Activated CD4-positive, alpha-beta memory T cell treated with anti-CD3 and anti-CD28 coated beads for 36 hours (primary cell): ENCODE measurements around the gene HOXA3. TPM values are rescaled to one million over a fixed set of nuclear protein-coding genes. Genes with fewer than 3 reads are reported as not detected.

Experiments used
- CTCF ChIA-PET: fragments of 350-600 bp; sonication (Branson Sonifier 250); formaldehyde crosslinking; loops from one replicate; lab custom pipeline; 2021; ENCODE audit warnings: antibody characterized with exemption, inconsistent platforms; lab: Charles Lee
- POLR2A ChIA-PET: fragments of 350-600 bp; sonication (Branson Sonifier 250); formaldehyde crosslinking; loops from one replicate; lab custom pipeline; 2021; ENCODE audit warnings: antibody characterized with exemption; lab: Charles Lee
- DNase-seq: peaks from one replicate; pipeline ENCODE4 v3.0.0-alpha.2; 2020
- H3K27ac Mint-ChIP-seq: one replicate; pipeline ENCODE4 v1.8.0; 2021; ENCODE audit warnings: mixed read lengths
- H3K27me3 Mint-ChIP-seq: one replicate; pipeline ENCODE4 v1.8.0; 2021; ENCODE audit warnings: mixed read lengths
- H3K36me3 Mint-ChIP-seq: one replicate; pipeline ENCODE4 v1.8.0; 2021; ENCODE audit warnings: mixed read lengths
- H3K4me1 Mint-ChIP-seq: one replicate; pipeline ENCODE4 v1.8.0; 2021; ENCODE audit warnings: low read depth, mixed read lengths
- H3K4me3 Mint-ChIP-seq: one replicate; pipeline ENCODE4 v1.8.0; 2021; ENCODE audit warnings: mild to moderate bottlenecking, mixed read lengths
- H3K9me3 Mint-ChIP-seq: one replicate; pipeline ENCODE4 v1.8.0; 2021; ENCODE audit warnings: mixed read lengths
- intact Hi-C: fragments of 100-400 bp; cut with micrococcal nuclease; formaldehyde crosslinking; loops from one replicate; pipeline ENCODE4 v1.15.1; 2023
- total RNA-seq, 2 experiments: library from RNA; stranded (reverse); gene quantifications; one replicate each; pipeline ENCODE4 v1.2.3, GENCODE V29; 2021

HOXA3 gene
- total RNA-seq, 2 experiments from 2014 or later, result not detected

DNA sequence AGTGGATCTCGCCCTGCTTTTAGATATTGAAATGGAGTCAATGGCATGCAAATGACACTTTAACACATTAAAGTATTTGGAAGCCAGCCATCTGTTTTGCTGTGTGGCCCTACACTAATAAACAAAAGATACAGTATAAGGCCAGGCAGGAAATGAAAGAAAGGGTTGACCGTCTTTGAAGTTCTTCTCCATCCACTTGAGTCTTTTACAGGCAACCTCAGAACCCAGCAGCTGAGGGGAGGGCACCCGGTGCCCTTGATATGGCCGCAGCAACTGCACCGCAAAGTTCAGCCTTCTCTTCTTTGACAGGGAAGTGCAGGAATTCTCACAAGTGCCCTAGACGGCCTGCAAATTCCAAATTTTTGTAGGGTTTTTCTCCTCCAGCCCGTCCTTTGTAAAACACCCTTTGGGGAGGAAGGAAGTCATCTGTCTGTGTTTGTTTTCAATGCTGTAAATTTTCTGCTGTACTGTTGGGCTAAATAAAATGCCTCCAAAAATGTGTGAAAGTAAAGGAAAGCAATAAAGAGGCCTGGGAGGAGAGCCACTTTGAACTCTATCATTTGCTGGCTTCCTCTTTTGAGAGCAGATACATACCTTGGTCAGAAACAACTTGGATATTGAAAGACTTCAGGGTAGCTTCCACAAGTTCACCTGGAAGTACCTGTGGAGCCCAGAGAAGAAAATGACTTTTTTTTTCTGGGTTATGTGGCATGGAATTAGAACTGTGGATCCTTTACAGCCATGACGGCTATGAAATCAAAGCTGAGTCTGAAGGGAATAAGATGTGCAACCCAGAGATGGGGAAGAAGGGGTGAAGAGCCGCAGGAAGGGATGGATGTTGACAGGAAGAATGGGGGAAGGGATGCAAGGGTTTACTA lies 60.2 kb downstream of the HOXA3 start:
- Mint-ChIP-seq H3K4me3 (no peak overlapping the region), H3K27me3 (peaks cover 80% of the 10 kb centered on the region), H3K27ac (no peak overlapping the region), H3K36me3 (no peaks in the 10 kb centered on the region), H3K4me1 (peaks cover 12% of the 10 kb centered on the region), H3K9me3 (no peaks in the 10 kb centered on the region)
- POLR2A ChIA-PET, result interaction anchor here (1.0 kb wide), 1 partner anchor 9 kb away, joined by 3 read pairs; no protein-coding TSS in a partner anchor
- intact Hi-C loops, result no loop called here
- DNase-seq, result no peak
- CTCF ChIA-PET, result interaction anchor here (0.9 to 1.1 kb wide), 2 partner anchors 69 to 410 kb away, joined by 3 to 4 read pairs; no protein-coding TSS in a partner anchor

DNA sequence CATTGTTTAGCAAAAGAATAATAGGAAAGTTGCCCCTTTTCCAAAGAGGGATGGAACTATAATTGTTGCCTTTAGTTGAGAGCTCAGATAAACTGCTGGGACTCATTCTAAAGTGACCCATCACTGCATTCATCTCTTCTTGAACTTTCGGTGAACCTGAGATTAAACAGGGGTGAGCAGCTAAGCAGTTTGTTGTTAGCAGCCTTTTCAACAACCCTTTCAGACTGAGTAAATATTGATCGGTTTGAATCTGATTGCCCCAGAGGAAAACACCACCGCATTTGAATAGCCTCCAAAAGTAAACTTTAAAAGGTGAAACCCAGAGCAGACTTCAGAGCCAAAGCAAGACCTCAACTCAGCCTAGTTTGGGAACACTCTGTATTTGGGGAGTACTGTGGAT lies 61.3 kb downstream of the HOXA3 start:
- peaks cover 80% of the 10 kb centered on the region for H3K27me3 Mint-ChIP-seq
- no peak for DNase-seq
- H3K4me1 Mint-ChIP-seq, result peaks cover 10% of the 10 kb centered on the region
- H3K4me3 Mint-ChIP-seq, result no peak overlapping the region
- no peaks in the 10 kb centered on the region for H3K36me3 Mint-ChIP-seq
- ChIA-PET POLR2A (no interaction called here), CTCF (interaction anchor here (0.9 kb wide), 1 partner anchor 70 kb away, joined by 4 read pairs; no protein-coding TSS in a partner anchor)
- H3K9me3 Mint-ChIP-seq, result no peaks in the 10 kb centered on the region
- no peak overlapping the region for H3K27ac Mint-ChIP-seq
- intact Hi-C loops, result no loop called here

DNA sequence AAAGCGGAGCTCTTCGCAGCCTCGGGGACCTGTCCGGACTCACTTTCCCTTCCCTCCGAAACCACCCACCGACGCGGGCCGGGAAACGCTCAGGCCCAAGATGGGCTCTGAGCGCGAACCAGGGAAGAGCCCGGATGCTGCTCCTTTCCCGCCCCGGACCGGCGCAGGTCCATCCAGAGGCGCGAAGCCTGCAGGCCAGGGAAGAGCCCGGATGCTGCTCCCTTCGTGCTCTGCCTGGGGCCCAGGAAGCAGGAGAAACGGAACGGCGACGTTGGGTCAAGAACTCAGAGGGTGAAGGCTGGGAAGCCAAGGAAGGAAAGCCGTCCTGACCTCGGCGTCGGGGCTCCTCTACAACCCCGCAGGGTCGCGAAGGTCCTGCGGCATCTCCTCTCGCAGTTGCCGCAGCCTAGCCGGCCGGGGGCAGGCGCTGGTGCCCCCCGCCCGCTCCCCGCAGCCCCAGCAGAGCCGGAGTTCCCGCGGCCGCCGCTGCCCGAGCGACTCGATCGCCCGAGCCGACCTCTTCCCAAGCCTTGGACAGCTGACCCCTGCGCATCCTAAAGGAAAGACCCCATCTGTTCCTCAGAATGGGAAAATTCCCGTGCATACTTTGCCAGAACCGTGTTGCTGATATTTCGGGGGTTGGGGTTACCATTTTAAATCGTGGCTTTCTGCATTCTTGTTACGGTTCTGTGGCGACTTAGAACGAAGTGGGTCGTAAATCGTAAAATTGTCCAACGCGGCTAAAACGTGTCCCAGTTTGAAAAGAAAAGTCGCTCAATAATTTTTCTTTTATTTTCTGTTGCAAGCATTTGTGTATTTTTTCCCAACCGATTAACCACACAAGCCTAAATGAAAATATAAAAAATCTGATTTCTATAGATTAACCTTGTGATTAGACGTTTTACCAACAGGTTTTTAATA lies 64.1 kb downstream of the HOXA3 start:
- Mint-ChIP-seq H3K36me3 (no peaks in the 10 kb centered on the region), H3K27ac (no peak overlapping the region), H3K27me3 (peaks cover 62% of the 10 kb centered on the region), H3K4me1 (peaks cover 6% of the 10 kb centered on the region), H3K4me3 (no peak overlapping the region), H3K9me3 (no peaks in the 10 kb centered on the region)
- intact Hi-C loops, result no loop called here
- ChIA-PET POLR2A (no interaction called here), CTCF (no interaction called here)
- DNase-seq, result no peak

DNA sequence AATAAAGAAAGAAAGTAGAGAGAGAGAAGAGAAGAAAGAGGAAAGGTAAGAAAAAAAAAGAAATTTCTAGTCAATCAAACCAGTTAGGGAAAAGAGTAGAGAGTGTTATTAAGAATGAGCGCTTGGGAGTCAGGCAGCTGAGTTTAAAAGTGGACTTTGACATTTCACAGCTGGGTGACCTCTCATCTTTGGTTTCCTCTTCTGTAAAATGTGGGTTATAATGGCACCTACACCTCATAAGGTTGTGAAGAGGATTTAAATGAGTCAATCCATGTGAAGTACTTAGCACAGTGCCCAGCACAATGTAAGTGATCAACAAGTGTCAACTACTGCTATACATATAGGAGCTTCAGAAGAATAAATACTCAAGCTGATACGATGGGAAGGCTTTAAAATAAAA lies 68.7 kb downstream of the HOXA3 start:
- Mint-ChIP-seq H3K27ac (no peak overlapping the region), H3K27me3 (peaks cover 18% of the 10 kb centered on the region), H3K4me1 (peaks cover 6% of the 10 kb centered on the region), H3K9me3 (no peaks in the 10 kb centered on the region), H3K36me3 (no peaks in the 10 kb centered on the region), H3K4me3 (no peak overlapping the region)
- intact Hi-C loops, result no loop called here
- CTCF ChIA-PET, result interaction anchor here (1.2 kb wide), 1 partner anchor 78 kb away, joined by 4 read pairs; no protein-coding TSS in a partner anchor
- DNase-seq, result no peak
- POLR2A ChIA-PET, result no interaction called here

DNA sequence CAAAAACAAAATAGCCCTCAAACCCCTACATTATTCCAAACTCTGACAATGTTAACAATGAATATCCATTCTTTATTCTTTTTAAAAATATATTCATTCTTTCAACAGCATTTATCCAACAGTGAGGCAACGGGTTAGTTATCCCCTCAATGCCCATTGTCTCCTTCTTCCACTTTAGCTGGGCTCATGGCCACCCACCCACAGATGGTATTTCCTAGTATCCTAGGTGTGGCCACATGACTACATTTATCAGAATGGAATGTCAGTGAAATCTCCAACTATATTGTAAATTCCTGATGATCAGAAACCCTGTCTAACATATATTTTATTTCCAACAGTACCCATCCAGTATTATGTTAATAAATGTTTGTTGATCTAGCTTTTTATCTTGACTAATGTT lies 70.2 kb downstream of the HOXA3 start:
- DNase-seq, result no peak
- Mint-ChIP-seq H3K27ac (no peak overlapping the region), H3K9me3 (no peaks in the 10 kb centered on the region), H3K4me3 (no peak overlapping the region), H3K4me1 (no peaks in the 10 kb centered on the region), H3K27me3 (peaks cover 6% of the 10 kb centered on the region), H3K36me3 (no peaks in the 10 kb centered on the region)
- intact Hi-C loops, result no loop called here
- POLR2A ChIA-PET, result no interaction called here
- CTCF ChIA-PET, result no interaction called here

DNA sequence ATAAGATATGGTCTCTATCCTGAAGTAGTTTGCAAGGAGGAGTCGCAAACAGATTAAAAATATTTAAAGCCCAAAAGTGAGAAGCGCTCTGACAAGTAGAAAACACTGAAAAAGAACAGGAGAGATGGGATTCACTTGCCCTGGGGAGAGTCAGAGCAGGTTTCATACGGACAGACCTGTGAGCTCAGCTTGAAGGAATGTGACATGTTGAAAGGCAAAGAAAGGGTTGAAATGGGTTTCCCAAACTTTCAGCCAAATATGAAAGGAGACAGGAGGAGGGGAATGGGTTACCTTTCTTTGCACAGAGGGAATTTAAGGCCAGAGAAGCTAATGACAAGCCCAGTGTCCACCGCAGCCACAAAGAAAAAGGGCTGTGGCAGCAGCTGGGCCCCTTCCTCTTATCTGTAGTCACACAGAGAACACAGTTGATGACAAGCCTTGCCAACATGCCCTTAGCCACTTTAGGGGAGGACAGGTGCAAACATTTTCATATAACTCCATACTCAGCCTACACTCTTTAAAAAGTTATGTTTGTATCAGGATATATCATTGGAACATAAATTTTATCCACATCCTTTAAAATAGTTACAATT lies 71.4 kb downstream of the HOXA3 start:
- POLR2A ChIA-PET, result no interaction called here
- peaks cover 4% of the 10 kb centered on the region for H3K27me3 Mint-ChIP-seq
- CTCF ChIA-PET, result no interaction called here
- no peaks in the 10 kb centered on the region for H3K9me3 Mint-ChIP-seq
- no peak overlapping the region for H3K4me3 Mint-ChIP-seq
- H3K36me3 Mint-ChIP-seq, result no peaks in the 10 kb centered on the region
- H3K27ac Mint-ChIP-seq, result no peak overlapping the region
- intact Hi-C loops, result no loop called here
- no peaks in the 10 kb centered on the region for H3K4me1 Mint-ChIP-seq
- no peak for DNase-seq

DNA sequence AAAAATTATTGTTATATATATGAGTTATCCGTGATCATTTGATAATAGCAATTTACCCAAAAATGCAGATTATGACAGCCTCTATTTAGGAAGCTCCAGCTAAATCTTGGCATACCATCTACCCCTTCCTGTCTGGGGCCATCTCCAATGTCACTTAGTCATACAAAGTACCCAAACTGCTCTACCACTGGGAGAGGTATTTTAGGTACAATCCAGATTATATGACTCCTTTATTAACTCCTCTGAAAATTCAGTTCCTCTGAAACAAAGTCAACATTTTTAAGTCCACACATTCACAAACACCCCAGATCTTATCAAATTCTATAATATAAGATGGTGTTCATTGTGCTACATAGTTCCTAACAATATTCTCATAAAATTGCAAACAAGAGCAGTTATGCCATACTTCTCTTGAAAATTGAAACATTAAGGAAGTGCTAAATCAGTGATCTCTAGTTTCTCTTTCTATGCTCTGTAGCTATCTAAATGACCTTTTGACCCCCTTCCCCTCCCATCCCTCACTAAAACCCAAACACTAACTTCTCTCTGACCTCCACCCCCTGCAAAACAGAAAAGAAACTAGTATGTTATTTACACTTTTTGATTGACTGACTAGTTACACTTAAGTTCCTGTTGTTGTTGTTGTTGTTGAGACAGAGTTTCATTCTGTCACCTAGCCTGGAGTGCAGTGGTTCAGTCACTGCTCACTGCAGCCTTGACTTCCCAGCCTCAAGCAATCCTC lies 73.0 kb downstream of the HOXA3 start:
- intact Hi-C loops, result no loop called here
- Mint-ChIP-seq H3K9me3 (no peaks in the 10 kb centered on the region), H3K4me3 (no peak overlapping the region), H3K27me3 (peaks cover 3% of the 10 kb centered on the region), H3K4me1 (no peaks in the 10 kb centered on the region), H3K36me3 (no peaks in the 10 kb centered on the region), H3K27ac (no peak overlapping the region)
- ChIA-PET POLR2A (no interaction called here), CTCF (no interaction called here)
- DNase-seq, result no peak

DNA sequence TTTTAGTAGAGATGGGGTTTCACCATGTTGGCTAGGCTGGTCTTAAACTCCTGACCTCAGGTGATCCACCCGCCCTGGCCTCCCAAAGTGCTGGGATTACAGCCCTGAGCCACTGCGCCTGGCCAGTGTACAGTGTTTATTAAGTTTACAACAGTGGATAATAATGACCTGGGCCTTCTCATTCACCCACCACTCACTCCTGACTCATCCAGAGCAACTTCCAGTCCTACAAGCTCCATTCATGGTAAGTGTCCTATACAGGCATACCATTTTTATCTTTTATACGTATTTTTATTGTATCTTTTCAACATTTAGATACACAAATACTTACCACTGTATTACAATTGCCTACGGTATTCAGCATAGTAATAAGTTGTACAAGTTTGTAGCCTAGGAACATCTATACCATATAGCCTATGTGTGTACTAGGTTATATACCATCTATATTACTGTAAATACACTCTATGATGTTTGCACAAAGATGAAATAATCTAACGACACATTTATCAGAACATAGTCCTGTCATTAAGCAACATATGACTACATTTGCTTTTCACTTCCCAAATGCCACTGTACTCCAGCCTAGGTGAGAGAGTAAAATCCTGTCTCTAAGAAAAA lies 73.7 kb downstream of the HOXA3 start:
- ChIA-PET CTCF (no interaction called here), POLR2A (no interaction called here)
- Mint-ChIP-seq H3K36me3 (no peaks in the 10 kb centered on the region), H3K27ac (no peak overlapping the region), H3K9me3 (no peaks in the 10 kb centered on the region), H3K4me3 (no peak overlapping the region), H3K4me1 (no peaks in the 10 kb centered on the region), H3K27me3 (peaks cover 3% of the 10 kb centered on the region)
- DNase-seq, result no peak
- intact Hi-C loops, result no loop called here

DNA sequence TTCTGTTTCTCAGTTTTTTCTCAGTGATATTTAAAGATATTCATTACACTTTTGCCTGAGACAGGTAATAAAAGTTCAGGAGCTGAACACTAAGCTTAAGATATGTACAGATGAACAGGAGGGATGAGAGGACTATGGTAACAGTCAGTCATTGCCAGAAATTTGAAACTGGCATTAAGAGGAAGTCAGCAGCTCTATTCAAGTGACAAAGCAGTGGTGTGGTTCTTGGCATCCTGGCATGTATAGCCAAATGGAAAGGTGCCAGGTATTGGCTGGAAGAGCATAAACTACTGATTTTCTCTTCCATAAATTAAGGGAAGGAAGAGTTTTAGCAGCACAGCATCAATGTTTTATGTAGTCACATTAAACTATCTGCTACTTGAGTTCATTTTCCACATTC lies 79.3 kb downstream of the HOXA3 start:
- CTCF ChIA-PET, result no interaction called here
- POLR2A ChIA-PET, result no interaction called here
- intact Hi-C loops, result no loop called here
- H3K4me1 Mint-ChIP-seq, result no peaks in the 10 kb centered on the region
- H3K27me3 Mint-ChIP-seq, result peaks cover 4% of the 10 kb centered on the region
- no peak overlapping the region for H3K27ac Mint-ChIP-seq
- H3K9me3 Mint-ChIP-seq, result no peaks in the 10 kb centered on the region
- no peaks in the 10 kb centered on the region for H3K36me3 Mint-ChIP-seq
- no peak for DNase-seq
- H3K4me3 Mint-ChIP-seq, result no peak overlapping the region

DNA sequence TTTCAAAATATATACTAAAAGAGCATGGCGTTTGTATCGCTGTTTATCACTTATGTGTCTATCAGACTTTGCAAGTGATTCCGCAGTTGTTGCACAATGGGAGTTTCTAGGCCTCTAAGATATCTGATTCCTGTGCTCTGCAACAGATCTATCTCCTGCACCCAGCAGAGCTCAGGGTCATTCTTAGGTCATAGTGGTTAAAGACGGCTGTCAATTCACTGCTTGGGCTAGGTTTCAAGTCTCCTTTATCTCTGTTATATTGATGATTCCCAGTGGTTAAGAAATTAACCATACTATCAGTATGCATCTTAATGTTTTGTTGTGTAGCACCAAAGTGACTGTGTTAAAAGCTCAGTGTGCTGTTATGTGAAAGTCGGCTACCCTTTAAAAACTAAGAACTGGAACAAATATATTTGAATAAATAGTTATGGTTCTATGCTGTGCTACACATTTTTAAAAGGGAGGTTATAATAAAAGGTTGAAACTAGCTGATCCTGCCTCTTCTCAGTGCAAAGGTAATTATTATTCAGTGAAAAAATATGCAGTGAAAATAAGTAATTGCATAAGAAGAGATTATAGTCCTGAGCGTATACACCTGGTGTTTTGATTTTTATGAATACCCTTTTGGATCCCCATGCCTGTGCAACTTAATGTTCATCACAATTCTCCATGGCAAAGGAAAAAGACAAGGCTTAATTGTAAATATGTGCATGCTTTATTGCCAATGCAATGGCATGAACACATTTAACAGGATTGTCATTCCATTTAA lies 80.6 kb downstream of the HOXA3 start:
- DNase-seq, result no peak
- Mint-ChIP-seq H3K27me3 (peaks cover 6% of the 10 kb centered on the region), H3K4me1 (no peaks in the 10 kb centered on the region), H3K9me3 (no peaks in the 10 kb centered on the region), H3K27ac (no peak overlapping the region), H3K36me3 (no peaks in the 10 kb centered on the region), H3K4me3 (no peak overlapping the region)
- ChIA-PET POLR2A (no interaction called here), CTCF (no interaction called here)
- intact Hi-C loops, result no loop called here

DNA sequence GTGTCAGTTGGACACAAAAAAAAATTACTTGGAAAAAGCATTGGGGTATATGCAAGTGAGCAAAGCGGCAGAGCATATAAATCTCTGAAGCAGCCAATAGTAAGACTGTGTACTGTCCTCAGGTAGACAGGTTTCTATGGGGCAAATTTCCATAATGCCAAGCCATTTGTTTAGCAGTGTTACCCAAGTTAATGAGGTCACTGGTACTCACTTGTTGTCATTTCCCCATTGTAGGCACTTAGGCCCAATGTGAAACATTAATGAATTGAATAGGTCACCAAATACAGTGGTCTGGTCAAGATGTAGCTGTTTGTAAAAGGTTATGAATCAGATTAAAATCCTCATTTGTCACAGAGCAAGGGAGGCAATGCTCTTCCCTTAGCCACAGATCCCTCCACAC lies 84.1 kb downstream of the HOXA3 start:
- Mint-ChIP-seq H3K9me3 (no peaks in the 10 kb centered on the region), H3K27ac (no peak overlapping the region), H3K4me1 (no peaks in the 10 kb centered on the region), H3K27me3 (peaks cover 9% of the 10 kb centered on the region), H3K4me3 (no peak overlapping the region), H3K36me3 (no peaks in the 10 kb centered on the region)
- ChIA-PET POLR2A (no interaction called here), CTCF (no interaction called here)
- no peak for DNase-seq
- intact Hi-C loops, result no loop called here
